H9 (cell line): ENCODE measurements around the gene CD244. TPM values are rescaled to one million over a fixed set of nuclear protein-coding genes. Genes with fewer than 3 reads are reported as not detected.

Experiments
- DNase-seq: peaks from one replicate; pipeline ENCODE4 v3.0.0-alpha.2; 2017
- H2AFZ ChIP-seq: one replicate; pipeline ENCODE4 v1.6.1; 2013; ENCODE audit warnings: mild to moderate bottlenecking, low read length, control low read depth, moderate library complexity
- H2AK5ac ChIP-seq: 2 replicates; pipeline ENCODE4 v1.6.1; 2013; ENCODE audit warnings: low read length, control low read depth, mixed read lengths; ENCODE audit not compliant: insufficient read length
- H2BK120ac ChIP-seq: one replicate; pipeline ENCODE4 v1.6.1; 2013; ENCODE audit warnings: low read depth, mild to moderate bottlenecking, low read length, control low read depth, inconsistent platforms; ENCODE audit not compliant: poor library complexity, severe bottlenecking
- H2BK12ac ChIP-seq: 2 replicates; pipeline ENCODE4 v1.6.1; 2013; ENCODE audit warnings: low read length, control low read depth, mixed read lengths, low read depth; ENCODE audit not compliant: insufficient read length
- H2BK15ac ChIP-seq: 2 replicates; pipeline ENCODE4 v1.6.1; 2013; ENCODE audit warnings: low read depth, low read length, control low read depth
- H2BK20ac ChIP-seq: one replicate; pipeline ENCODE4 v1.6.1; 2013; ENCODE audit warnings: low read depth, mild to moderate bottlenecking, low read length, control low read depth, inconsistent platforms; ENCODE audit not compliant: poor library complexity, severe bottlenecking
- H2BK5ac ChIP-seq: 2 replicates; pipeline ENCODE4 v1.6.1; 2013; ENCODE audit warnings: low read length, control low read depth, mixed read lengths; ENCODE audit not compliant: insufficient read length
- H3K14ac ChIP-seq: 2 replicates; pipeline ENCODE4 v1.6.1; 2013; ENCODE audit warnings: low read length, control low read depth; ENCODE audit not compliant: insufficient read depth
- H3K18ac ChIP-seq: 2 replicates; pipeline ENCODE4 v1.6.1; 2013; ENCODE audit warnings: low read depth, mild to moderate bottlenecking, mixed read lengths, low read length, control low read depth; ENCODE audit not compliant: insufficient read length
- H3K23ac ChIP-seq: 2 replicates; pipeline ENCODE4 v1.6.1; 2013; ENCODE audit warnings: low read length, control low read depth, mixed read lengths, low read depth; ENCODE audit not compliant: insufficient read length
- H3K23me2 ChIP-seq: 2 replicates; pipeline ENCODE4 v1.6.1; 2013; ENCODE audit warnings: low read depth, mild to moderate bottlenecking, mixed read lengths, low read length, control low read depth; ENCODE audit not compliant: insufficient read length, poor library complexity, severe bottlenecking
- H3K27ac ChIP-seq: 2 replicates; pipeline ENCODE4 v1.5.1; 2013; ENCODE audit warnings: low read length, control low read depth, mixed read lengths, low read depth; ENCODE audit not compliant: insufficient read length
- H3K27me3 ChIP-seq: 2 replicates; pipeline ENCODE4 v1.6.1; 2013; ENCODE audit warnings: low read length, control low read depth, inconsistent platforms; ENCODE audit not compliant: insufficient read depth
- H3K4ac ChIP-seq: 2 replicates; pipeline ENCODE4 v1.6.1; 2013; ENCODE audit warnings: low read depth, mild to moderate bottlenecking, control low read depth, inconsistent platforms, low read length, moderate library complexity
- H3K4me1 ChIP-seq: 2 replicates; pipeline ENCODE4 v1.6.1; 2013; ENCODE audit warnings: low read length, control low read depth, inconsistent platforms; ENCODE audit not compliant: insufficient read depth
- H3K4me2 ChIP-seq: 2 replicates; pipeline ENCODE4 v1.6.1; 2013; ENCODE audit warnings: low read length, control low read depth, mixed read lengths; ENCODE audit not compliant: insufficient read length, insufficient read depth
- H3K56ac ChIP-seq: 2 replicates; pipeline ENCODE4 v1.6.1; 2013; ENCODE audit warnings: low read depth, mild to moderate bottlenecking, mixed read lengths, low read length, control low read depth; ENCODE audit not compliant: insufficient read length
- H3K79me1 ChIP-seq: 2 replicates; pipeline ENCODE4 v1.6.1; 2013; ENCODE audit warnings: low read depth, mild to moderate bottlenecking, moderate library complexity, low read length, control low read depth, inconsistent platforms; ENCODE audit not compliant: insufficient read depth, poor library complexity, severe bottlenecking
- H3K79me2 ChIP-seq: 2 replicates; pipeline ENCODE4 v1.6.1; 2013; ENCODE audit warnings: low read length, control low read depth, inconsistent platforms; ENCODE audit not compliant: insufficient read depth
- H3K9ac ChIP-seq: 2 replicates; pipeline ENCODE4 v1.6.1; 2013; ENCODE audit warnings: low read length, control low read depth, mixed read lengths; ENCODE audit not compliant: insufficient read length; ENCODE audit errors: extremely low read depth
- H3K9me3 ChIP-seq: one replicate; pipeline ENCODE4 v1.6.1; 2013; ENCODE audit warnings: low read depth, low read length, inconsistent platforms; ENCODE audit not compliant: control insufficient read depth
- H3T11ph ChIP-seq: one replicate; pipeline ENCODE4 v1.6.1; 2013; ENCODE audit warnings: mild to moderate bottlenecking, low read length, control low read depth, inconsistent platforms
- H4K20me1 ChIP-seq: one replicate; pipeline ENCODE4 v1.6.1; 2013; ENCODE audit not compliant: control insufficient read depth, insufficient read length, insufficient read depth
- H4K5ac ChIP-seq: 2 replicates; pipeline ENCODE4 v1.6.1; 2013; ENCODE audit warnings: low read depth, mild to moderate bottlenecking, mixed read lengths, low read length, control low read depth; ENCODE audit not compliant: insufficient read length
- H4K8ac ChIP-seq: replicated peaks from 2 replicates; pipeline ENCODE4 v1.6.1; 2013; ENCODE audit warnings: low read length, control low read depth, mixed read lengths, low read depth; ENCODE audit not compliant: insufficient read length
- H4K91ac ChIP-seq: 2 replicates; pipeline ENCODE4 v1.6.1; 2013; ENCODE audit warnings: low read depth, mild to moderate bottlenecking, moderate library complexity, mixed read lengths, low read length, control low read depth; ENCODE audit not compliant: insufficient read length
- H3K27ac Mint-ChIP-seq, 3 experiments: 2 replicates in 2 of 3; 3 replicates in 1 of 3; pipeline ENCODE4 v1.8.0; 2020 to 2021; ENCODE audit warnings: mixed read lengths in 3 of 3, mild to moderate bottlenecking in 1 of 3, moderate library complexity in 1 of 3
- H3K27me3 Mint-ChIP-seq: 2 replicates; pipeline ENCODE4 v1.8.0; 2021; ENCODE audit warnings: low read depth, mild to moderate bottlenecking, moderate library complexity, mixed read lengths
- H3K36me3 Mint-ChIP-seq, 3 experiments: 2 replicates in 2 of 3; 3 replicates in 1 of 3; pipeline ENCODE4 v1.8.0; 2020 to 2021; ENCODE audit warnings: low read depth in 3 of 3, mixed read lengths in 3 of 3; ENCODE audit not compliant: insufficient read depth in 1 of 3
- H3K4me1 Mint-ChIP-seq, 2 experiments: 2 replicates each; pipeline ENCODE4 v1.8.0; 2020; ENCODE audit warnings: mixed read lengths in 2 of 2
- H3K4me3 Mint-ChIP-seq, 2 experiments: 2 replicates in 1 of 2; 3 replicates in 1 of 2; pipeline ENCODE4 v1.8.0; 2020 to 2021; ENCODE audit warnings: mild to moderate bottlenecking in 2 of 2, mixed read lengths in 2 of 2, moderate library complexity in 1 of 2
- H3K9me3 Mint-ChIP-seq, 2 experiments: 2 replicates in 1 of 2; 3 replicates in 1 of 2; pipeline ENCODE4 v1.8.0; 2020; ENCODE audit warnings: mild to moderate bottlenecking in 2 of 2, mixed read lengths in 2 of 2, moderate library complexity in 1 of 2
- WGBS: extraction: QIAGEN DNeasy Blood & Tissue Kit; methylation state at CpG from one replicate; pipeline ENCODE4 v1.1.7; 2013; ENCODE audit warnings: missing lambda C conversion rate, low lambda C conversion rate, mixed read lengths; ENCODE audit not compliant: insufficient read length; ENCODE audit errors: extremely low coverage; 5-methylcytosine and 5-hydroxymethylcytosine counted together
- total RNA-seq: library from RNA; stranded (reverse); gene quantifications from 2 replicates; pipeline ENCODE4 v1.2.1, GENCODE V29; 2021
- TF ChIP-seq, protein P1 (sequence below): fragments of 200-600 bp; sonication (generic); conservative IDR thresholded peaks from 3 replicates; pipeline ENCODE4 v1.8.0; 2021; ENCODE audit warnings: antibody characterized with exemption, mild to moderate bottlenecking

Gene CD244
- total RNA-seq, 1 experiment from 2014 or later = not detected

DNA sequence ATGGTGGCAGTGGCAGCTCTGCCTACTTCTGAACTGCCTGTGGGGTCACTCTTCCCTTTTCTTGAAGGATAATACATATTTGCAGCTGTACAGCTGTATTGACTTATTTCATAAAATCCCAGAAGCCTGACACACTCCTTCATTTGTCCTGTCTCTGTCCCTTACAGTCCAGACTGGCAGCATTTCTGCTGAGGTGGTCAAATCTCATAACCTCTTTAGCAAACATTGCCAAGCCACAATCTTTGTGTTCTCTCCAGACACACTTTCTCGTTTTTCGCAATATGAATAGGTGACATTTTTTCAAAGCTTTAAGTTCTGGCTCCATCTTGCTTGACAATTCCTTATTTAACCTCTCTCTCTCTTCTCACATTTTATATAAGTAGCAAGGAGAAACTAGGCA, 51.5 kb downstream of the CD244 start:
- Histone ChIP-seq H3K23me2 (no peaks in the 10 kb centered on the region), H2BK15ac (0 out of 2 replicates have a peak overlapping the region, but pooled peaks have one; percentile 78), H2AK5ac (no peak overlapping the region), H3K27ac (no peak overlapping the region), H3K79me2 (no peaks in the 10 kb centered on the region), H3K9me3 (no peaks in the 10 kb centered on the region), H4K20me1 (no peaks in the 10 kb centered on the region), H2BK20ac (no peak overlapping the region), H4K5ac (no peak overlapping the region), H3K14ac (no peak overlapping the region), H2BK120ac (no peak overlapping the region), H2AFZ (no peak overlapping the region), H3K4ac (no peak overlapping the region), H3K79me1 (no peaks in the 10 kb centered on the region), H2BK5ac (no peak overlapping the region), H3K56ac (no peak overlapping the region), H3K27me3 (no peaks in the 10 kb centered on the region), H4K91ac (no peak overlapping the region), H3T11ph (no peak overlapping the region), H3K4me2 (no peak overlapping the region), H3K18ac (no peak overlapping the region), H3K4me1 (peaks cover 2% of the 10 kb centered on the region; the same call in 1 of the 2 replicates), H3K23ac (no peak overlapping the region), H4K8ac (no peak overlapping the region), H2BK12ac (no peak overlapping the region), H3K9ac (no peak overlapping the region)
- DNase-seq = no peak
- Mint-ChIP-seq H3K9me3 (peaks cover 9 to 11% of the 10 kb centered on the region in 2 experiments; a peak in 4 of 5 replicates), H3K27ac (peak overlapping the region in 1 of 3 experiments; percentile 8; a peak in 1 of 7 replicates), H3K36me3 (peaks cover 0 to 13% (median 3%) of the 10 kb centered on the region in 3 experiments; a peak in 4 of 7 replicates), H3K27me3 (no peaks in the 10 kb centered on the region), H3K4me1 (peaks cover 20 to 28% of the 10 kb centered on the region in 2 experiments), H3K4me3 (no peak overlapping the region)
- TF ChIP-seq, protein P1, sequence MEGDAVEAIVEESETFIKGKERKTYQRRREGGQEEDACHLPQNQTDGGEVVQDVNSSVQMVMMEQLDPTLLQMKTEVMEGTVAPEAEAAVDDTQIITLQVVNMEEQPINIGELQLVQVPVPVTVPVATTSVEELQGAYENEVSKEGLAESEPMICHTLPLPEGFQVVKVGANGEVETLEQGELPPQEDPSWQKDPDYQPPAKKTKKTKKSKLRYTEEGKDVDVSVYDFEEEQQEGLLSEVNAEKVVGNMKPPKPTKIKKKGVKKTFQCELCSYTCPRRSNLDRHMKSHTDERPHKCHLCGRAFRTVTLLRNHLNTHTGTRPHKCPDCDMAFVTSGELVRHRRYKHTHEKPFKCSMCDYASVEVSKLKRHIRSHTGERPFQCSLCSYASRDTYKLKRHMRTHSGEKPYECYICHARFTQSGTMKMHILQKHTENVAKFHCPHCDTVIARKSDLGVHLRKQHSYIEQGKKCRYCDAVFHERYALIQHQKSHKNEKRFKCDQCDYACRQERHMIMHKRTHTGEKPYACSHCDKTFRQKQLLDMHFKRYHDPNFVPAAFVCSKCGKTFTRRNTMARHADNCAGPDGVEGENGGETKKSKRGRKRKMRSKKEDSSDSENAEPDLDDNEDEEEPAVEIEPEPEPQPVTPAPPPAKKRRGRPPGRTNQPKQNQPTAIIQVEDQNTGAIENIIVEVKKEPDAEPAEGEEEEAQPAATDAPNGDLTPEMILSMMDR = no peak
- no CpG with 5 or more reads among the region's 2 CpGs for WGBS
